Peyer's patch (tissue), 4 donors: ENCODE measurements around the gene MSI1. TPM values are rescaled to one million over a fixed set of nuclear protein-coding genes. Genes with fewer than 3 reads are reported as not detected.

Experiments
- DNase-seq, 3 donors: peaks; one replicate each; pipeline ENCODE4 v3.0.0-alpha.2; 2017 to 2019
- H3K27ac ChIP-seq, 4 donors: fragments of 200-600 bp; sonication (generic); one replicate each; pipeline ENCODE4 v1.5.1; 2016 to 2019
- H3K27me3 ChIP-seq, 2 donors: fragments of 200-600 bp; sonication (generic); one replicate each; pipeline ENCODE4 v1.5.1; 2019
- H3K36me3 ChIP-seq, 3 donors: fragments of 200-600 bp; sonication (generic); one replicate each; pipeline ENCODE4 v1.5.1; 2016 to 2019
- H3K4me1 ChIP-seq, 4 donors: fragments of 200-600 bp; sonication (generic); one replicate each; pipeline ENCODE4 v1.5.1; 2016 to 2019
- H3K4me3 ChIP-seq, 4 donors: fragments of 200-600 bp; sonication (generic); 1 replicate in 3 of 4; 2 replicates in 1 of 4; pipeline ENCODE4 v1.5.1; 2016 to 2019; ENCODE audit warnings: mild to moderate bottlenecking in 1 of 4
- H3K9me3 ChIP-seq, 4 donors: fragments of 200-600 bp; sonication (generic); one replicate each; pipeline ENCODE4 v1.5.1; 2016 to 2019; ENCODE audit warnings: mild to moderate bottlenecking in 1 of 4
- POLR2A ChIP-seq, 2 donors: fragments of 450-650 bp; IDR thresholded peaks; one replicate each; pipeline ENCODE4 v1.5.1; 2017; ENCODE audit warnings: antibody characterized with exemption in 2 of 2, mild to moderate bottlenecking in 2 of 2, moderate library complexity in 2 of 2
- total RNA-seq, 4 donors: library from RNA; depleted of rRNA; stranded (reverse); fragments of >200 nt; gene quantifications; one replicate each; pipeline ENCODE4 v1.1.0, GENCODE V29; 2016
- TF ChIP-seq, protein P1 (sequence below), 6 experiments: fragments of 450-650 bp in 4 of 6; fragments of 200-600 bp in 2 of 6; sonication (generic) in 1 of 6; IDR thresholded peaks; one replicate each; pipeline ENCODE4 v1.5.1; 2017 to 2019; ENCODE audit warnings: antibody characterized with exemption in 6 of 6, mild to moderate bottlenecking in 3 of 6, moderate library complexity in 1 of 6

The MSI1 gene
- total RNA-seq, 4 donors from 2014 or later, result 1.6 to 5.8 (median 4.2) TPM

DNA sequence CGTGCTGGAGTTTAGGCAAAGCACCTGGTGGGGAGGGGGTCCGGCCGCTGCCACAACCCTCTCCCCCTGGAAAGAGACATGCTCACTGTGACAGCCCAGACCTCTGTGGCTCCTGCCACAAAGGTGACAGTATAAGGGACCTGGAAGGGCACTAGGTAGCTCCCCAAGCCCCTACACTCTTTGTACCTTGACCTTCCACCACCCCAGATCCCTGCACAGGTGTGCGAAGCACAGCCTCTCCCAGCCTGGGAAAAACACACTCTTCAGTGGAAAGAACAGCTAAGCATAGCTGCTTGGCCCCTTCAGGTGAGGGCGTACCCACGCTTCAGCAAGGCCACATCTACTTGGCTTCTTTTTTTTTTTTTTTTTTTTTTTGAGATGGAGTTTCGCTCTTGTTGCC lies 36.4 kb downstream of the MSI1 start:
- Histone ChIP-seq H3K27ac (peak overlapping the region in 1 of 4 donors; percentile 22), H3K36me3 (no peaks in the 10 kb centered on the region), H3K4me3 (no peak overlapping the region), H3K9me3 (peaks cover 0 to 14% (median 1%) of the 10 kb centered on the region in 4 donors), H3K27me3 (no peaks in the 10 kb centered on the region), H3K4me1 (peaks cover 0 to 7% (median 0%) of the 10 kb centered on the region in 4 donors)
- no peak for TF ChIP-seq POLR2A (IDR thresholded peaks at IDR 0.05)
- TF ChIP-seq, protein P1, sequence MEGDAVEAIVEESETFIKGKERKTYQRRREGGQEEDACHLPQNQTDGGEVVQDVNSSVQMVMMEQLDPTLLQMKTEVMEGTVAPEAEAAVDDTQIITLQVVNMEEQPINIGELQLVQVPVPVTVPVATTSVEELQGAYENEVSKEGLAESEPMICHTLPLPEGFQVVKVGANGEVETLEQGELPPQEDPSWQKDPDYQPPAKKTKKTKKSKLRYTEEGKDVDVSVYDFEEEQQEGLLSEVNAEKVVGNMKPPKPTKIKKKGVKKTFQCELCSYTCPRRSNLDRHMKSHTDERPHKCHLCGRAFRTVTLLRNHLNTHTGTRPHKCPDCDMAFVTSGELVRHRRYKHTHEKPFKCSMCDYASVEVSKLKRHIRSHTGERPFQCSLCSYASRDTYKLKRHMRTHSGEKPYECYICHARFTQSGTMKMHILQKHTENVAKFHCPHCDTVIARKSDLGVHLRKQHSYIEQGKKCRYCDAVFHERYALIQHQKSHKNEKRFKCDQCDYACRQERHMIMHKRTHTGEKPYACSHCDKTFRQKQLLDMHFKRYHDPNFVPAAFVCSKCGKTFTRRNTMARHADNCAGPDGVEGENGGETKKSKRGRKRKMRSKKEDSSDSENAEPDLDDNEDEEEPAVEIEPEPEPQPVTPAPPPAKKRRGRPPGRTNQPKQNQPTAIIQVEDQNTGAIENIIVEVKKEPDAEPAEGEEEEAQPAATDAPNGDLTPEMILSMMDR (IDR thresholded peaks at IDR 0.05), result no peak
- no peak for DNase-seq

DNA sequence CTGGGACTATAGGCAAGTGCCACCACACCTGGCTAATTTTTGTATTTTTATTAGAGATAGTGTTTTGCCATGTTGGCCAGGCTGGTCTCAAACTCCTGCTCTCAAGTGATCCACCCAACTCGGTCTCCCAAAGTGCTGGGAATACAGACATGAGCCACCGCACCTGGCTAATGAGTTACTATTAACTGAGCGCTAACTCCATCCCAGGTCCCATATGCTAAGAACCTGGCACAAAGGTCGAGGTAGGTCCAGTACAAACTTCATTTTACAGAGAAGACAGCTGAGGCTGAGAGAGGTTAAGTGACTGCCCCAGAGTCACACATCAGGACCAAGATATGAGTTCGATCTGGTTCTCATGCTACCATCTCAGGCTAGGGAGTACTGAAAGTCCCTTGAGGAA lies 36.9 kb downstream of the MSI1 start:
- Histone ChIP-seq H3K9me3 (peaks cover 0 to 9% (median 0%) of the 10 kb centered on the region in 4 donors), H3K4me3 (no peak overlapping the region), H3K27me3 (no peaks in the 10 kb centered on the region), H3K36me3 (no peaks in the 10 kb centered on the region), H3K4me1 (peaks cover 0 to 7% (median 0%) of the 10 kb centered on the region in 4 donors), H3K27ac (peak overlapping the region in 1 of 4 donors; percentile 22)
- TF ChIP-seq, protein P1 (IDR thresholded peaks at IDR 0.05), result no peak
- TF ChIP-seq POLR2A (IDR thresholded peaks at IDR 0.05), result no peak
- DNase-seq, result peak in 1 of 3 donors; percentile 61

DNA sequence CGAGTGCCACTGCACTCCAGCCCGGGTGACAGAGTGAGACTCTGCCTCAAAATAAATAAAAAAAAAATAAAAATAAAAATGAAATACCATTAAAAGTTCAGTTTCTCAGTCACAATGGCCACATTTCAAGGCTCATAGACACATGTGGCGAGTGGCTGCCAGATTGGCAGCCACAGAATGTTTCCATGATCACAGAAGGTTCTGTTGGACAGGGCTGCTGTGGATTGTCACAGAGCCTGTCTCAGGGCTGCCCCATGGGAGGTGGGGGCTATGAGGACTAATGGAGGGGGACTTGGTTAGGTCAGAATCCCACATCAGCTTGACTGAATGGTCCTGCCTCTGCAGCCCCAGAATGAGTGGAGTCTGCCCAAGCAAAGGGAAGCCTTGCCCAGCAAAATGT lies 37.6 kb downstream of the MSI1 start:
- DNase-seq, result no peak
- no peak for TF ChIP-seq POLR2A (IDR thresholded peaks at IDR 0.05)
- TF ChIP-seq, protein P1 (IDR thresholded peaks at IDR 0.05), result no peak

DNA sequence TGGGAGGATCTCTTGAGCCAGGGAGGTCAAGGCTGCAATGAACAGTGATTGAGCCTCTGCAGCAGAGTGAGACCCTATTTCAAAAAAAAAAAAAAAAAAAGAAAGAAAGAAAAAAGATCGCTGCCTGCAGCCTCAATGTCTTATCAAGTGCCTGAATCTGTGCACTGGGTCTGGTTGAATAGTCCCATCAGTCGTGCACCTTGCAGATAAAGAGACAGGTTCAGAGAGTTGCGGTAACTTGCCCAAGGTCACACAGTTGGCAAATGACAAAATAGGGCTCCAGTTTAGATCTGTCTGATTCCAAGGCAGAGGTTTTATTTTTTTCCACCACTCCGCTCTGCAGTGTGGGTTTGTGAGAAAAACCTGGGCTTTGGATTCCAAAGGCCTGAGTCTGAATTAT lies 40.7 kb downstream of the MSI1 start:
- Histone ChIP-seq H3K4me3 (no peak overlapping the region), H3K36me3 (no peaks in the 10 kb centered on the region), H3K27ac (no peak overlapping the region), H3K4me1 (peaks cover 0 to 7% (median 0%) of the 10 kb centered on the region in 4 donors), H3K9me3 (no peaks in the 10 kb centered on the region), H3K27me3 (no peaks in the 10 kb centered on the region)
- TF ChIP-seq POLR2A (IDR thresholded peaks at IDR 0.05), result no peak
- TF ChIP-seq, protein P1 (IDR thresholded peaks at IDR 0.05), result no peak
- no peak for DNase-seq

More for the DNA sequence above, 37.6 kb downstream of the MSI1 start:
- Histone ChIP-seq H3K27me3 (no peaks in the 10 kb centered on the region), H3K4me3 (no peak overlapping the region), H3K27ac (no peak overlapping the region), H3K9me3 (peaks cover 0 to 3% (median 0%) of the 10 kb centered on the region in 4 donors), H3K36me3 (no peaks in the 10 kb centered on the region), H3K4me1 (peaks cover 0 to 7% (median 0%) of the 10 kb centered on the region in 4 donors)

DNA sequence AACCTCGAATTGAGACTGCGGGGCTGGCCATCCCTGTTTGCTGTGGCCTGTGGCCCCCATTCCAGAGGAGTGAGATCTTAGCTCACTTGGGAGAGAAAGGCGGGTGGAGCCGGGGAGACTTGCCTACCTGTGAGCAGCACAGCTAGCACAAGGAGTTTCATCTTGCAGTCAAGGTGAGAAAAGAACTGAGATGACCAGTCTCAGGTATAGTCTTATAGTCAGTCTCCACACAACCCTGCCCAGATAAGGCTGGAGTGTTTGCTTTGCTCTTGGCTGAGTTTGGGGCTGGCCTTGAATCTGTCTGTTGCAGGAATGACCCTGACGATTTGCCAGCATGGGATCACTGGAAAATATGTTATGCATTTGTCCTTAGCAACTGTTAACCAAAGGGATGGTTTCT lies 41.4 kb downstream of the MSI1 start, which contains the start of gene PLA2G1B:
Gene PLA2G1B, minus strand, starts transcription at position 187 of the 400 bp plus-strand sequence. Its CDS starts 26 bp downstream, at position 161.
- no peaks in the 10 kb centered on the region for H3K36me3 ChIP-seq
- no peak for TF ChIP-seq POLR2A (IDR thresholded peaks at IDR 0.05)
- TF ChIP-seq, protein P1 (IDR thresholded peaks at IDR 0.05), result no peak
- H3K4me3 ChIP-seq, result no peak within 1 kb of the TSS
- no peaks in the 10 kb centered on the region for H3K9me3 ChIP-seq
- H3K27ac ChIP-seq, result no peak within 1 kb of the TSS
- peaks cover 0 to 7% (median 0%) of the 10 kb centered on the region in 4 donors for H3K4me1 ChIP-seq
- H3K27me3 ChIP-seq, result no peaks in the 10 kb centered on the region
- no peak for DNase-seq
